ENCODE data around the gene GPNMB.

GRCh38 chr7:23268746-23269145 is 22.2 kb downstream of the GPNMB start:
- TF ChIP-seq, protein P1, sequence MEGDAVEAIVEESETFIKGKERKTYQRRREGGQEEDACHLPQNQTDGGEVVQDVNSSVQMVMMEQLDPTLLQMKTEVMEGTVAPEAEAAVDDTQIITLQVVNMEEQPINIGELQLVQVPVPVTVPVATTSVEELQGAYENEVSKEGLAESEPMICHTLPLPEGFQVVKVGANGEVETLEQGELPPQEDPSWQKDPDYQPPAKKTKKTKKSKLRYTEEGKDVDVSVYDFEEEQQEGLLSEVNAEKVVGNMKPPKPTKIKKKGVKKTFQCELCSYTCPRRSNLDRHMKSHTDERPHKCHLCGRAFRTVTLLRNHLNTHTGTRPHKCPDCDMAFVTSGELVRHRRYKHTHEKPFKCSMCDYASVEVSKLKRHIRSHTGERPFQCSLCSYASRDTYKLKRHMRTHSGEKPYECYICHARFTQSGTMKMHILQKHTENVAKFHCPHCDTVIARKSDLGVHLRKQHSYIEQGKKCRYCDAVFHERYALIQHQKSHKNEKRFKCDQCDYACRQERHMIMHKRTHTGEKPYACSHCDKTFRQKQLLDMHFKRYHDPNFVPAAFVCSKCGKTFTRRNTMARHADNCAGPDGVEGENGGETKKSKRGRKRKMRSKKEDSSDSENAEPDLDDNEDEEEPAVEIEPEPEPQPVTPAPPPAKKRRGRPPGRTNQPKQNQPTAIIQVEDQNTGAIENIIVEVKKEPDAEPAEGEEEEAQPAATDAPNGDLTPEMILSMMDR (IDR thresholded peaks at IDR 0.05) = no peak
- no peak for TF ChIP-seq POLR2A (IDR thresholded peaks at IDR 0.05)
